ENCODE measurements around the gene IER3IP1. TPM values are rescaled to one million over a fixed set of nuclear protein-coding genes. Genes with fewer than 3 reads are reported as not detected.
"Not testable (repeated sequence)": the region's sequence is repeated elsewhere in the genome, so short reads cannot be mapped to it uniquely, and the experiment has no call there.

Gene IER3IP1
- total RNA-seq, 2 donors from 2014 or later = 8.6 to 9.7 TPM

DNA sequence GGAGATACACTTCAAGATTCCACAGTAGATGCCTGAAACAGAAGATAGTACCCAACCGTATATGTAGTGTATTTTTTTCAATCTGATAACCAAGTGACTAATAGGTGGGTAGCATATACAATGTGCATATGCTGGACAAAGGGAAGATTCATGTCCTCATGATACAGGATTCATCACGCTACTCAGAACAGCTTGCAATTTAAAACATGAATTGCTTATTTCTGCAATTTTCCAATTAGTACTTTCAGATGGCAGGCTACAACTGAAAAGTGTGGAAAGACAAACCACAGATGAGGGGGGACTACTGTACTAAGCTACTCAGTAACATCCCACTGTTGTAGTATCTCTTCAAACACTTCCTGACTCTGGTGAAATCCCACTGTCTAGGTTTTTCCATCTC is 3.7 kb downstream of the IER3IP1 start:
- Mint-ChIP-seq H3K27ac (no peak overlapping the region), H3K9me3 (no peaks in the 10 kb centered on the region), H3K36me3 (no peaks in the 10 kb centered on the region)
- ATAC-seq = no peak
- DNase-seq (ENCODE audit: low spot score in 2 of 2) = no peak

DNA sequence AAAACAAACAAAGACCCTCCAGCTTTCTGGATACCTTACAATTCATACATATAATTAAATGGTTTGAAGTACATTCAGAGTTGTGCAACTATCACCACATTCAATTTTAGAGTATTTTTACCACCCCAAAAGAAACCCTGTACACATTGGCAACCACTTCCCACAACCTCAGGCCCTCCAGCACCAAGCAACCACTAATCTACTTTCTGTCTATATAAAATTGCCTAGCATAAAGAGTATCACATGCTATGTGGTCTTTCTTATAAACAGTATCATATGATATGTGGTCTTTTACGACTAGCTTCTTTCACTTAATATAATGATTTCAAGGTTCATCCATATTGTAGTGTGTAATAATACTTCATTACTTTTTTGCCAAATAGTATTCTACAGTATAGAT is 7.3 kb downstream of the IER3IP1 start:
- H3K9me3 Mint-ChIP-seq = no peaks in the 10 kb centered on the region
- no peak overlapping the region for H3K27ac Mint-ChIP-seq
- H3K36me3 Mint-ChIP-seq = peaks cover 0 to 12% of the 10 kb centered on the region in 2 donors
- DNase-seq (ENCODE audit: low spot score in 2 of 2) (no peak), ATAC-seq (peak in 1 of 2 donors; percentile 67)

DNA sequence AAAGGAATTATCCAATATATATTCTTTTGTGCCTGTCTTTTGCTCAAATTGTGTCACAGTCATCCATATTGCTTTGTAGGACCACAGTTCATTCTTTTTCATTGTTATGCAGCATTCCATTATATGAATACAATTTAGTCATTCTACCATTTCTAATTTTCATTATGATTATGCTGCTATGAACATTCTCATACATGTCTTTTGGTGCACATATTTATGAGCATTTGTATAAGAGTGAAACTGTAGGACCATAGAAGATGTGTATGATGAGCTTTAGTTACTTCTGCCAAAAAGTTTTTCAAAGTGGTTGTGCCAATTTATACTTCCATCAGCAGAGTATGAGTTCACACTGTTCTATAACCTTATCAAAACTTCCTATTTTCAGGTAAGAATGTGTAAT is 7.7 kb downstream of the IER3IP1 start:
- H3K9me3 Mint-ChIP-seq = no peaks in the 10 kb centered on the region
- DNase-seq (ENCODE audit: low spot score in 2 of 2) (no peak), ATAC-seq (peak in 1 of 2 donors; percentile 80)
- no peak overlapping the region for H3K27ac Mint-ChIP-seq
- H3K36me3 Mint-ChIP-seq = peaks cover 0 to 13% of the 10 kb centered on the region in 2 donors

DNA sequence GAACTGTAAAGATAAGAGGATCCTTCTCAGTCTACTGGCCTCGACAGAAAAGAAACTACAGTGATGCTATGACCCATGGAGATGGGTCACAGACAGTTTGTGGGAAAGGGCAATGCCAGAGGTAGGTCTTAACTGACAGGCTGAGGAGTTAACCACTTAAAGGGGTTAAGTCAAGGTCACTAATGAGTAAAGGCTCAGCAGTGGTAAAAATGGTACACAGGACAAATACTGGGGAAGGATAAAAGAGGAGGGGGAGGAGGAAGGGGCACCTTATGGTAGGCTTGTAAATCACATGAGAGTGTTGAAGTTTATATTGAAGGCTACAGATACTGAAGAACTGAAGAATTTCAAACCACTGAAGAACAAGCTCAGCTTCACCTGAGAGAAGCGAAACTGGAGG is 9.9 kb downstream of the IER3IP1 start:
- ATAC-seq = no peak
- no peak for DNase-seq (ENCODE audit: low spot score in 2 of 2)
- H3K9me3 Mint-ChIP-seq = no peaks in the 10 kb centered on the region
- H3K27ac Mint-ChIP-seq = no peak overlapping the region
- peaks cover 0 to 13% of the 10 kb centered on the region in 2 donors for H3K36me3 Mint-ChIP-seq

DNA sequence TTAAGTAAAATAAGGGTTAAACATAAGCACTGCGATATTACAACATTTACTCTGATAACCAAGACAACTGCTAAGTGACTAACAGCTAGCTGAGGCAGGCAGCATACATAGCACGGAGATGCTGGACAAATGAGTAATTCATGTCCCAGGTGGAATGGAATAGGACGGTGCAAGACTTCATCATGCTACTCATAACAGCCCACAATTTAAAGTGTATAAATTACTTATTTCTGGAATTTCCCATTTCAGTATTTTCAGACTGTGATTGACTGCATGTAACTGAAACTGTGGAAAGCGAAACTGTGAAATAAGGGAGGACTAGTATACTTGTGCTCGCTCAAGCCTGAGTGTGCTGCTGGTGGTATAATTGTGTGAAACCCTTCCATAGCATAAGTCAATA is 12.9 kb downstream of the IER3IP1 start:
- Mint-ChIP-seq H3K27ac (no peak overlapping the region), H3K36me3 (peaks cover 0 to 13% of the 10 kb centered on the region in 2 donors), H3K9me3 (no peaks in the 10 kb centered on the region)
- peak; percentile 88 to 97 for ATAC-seq
- peak in 1 of 2 donors; percentile 6 for DNase-seq (ENCODE audit: low spot score in 2 of 2)

DNA sequence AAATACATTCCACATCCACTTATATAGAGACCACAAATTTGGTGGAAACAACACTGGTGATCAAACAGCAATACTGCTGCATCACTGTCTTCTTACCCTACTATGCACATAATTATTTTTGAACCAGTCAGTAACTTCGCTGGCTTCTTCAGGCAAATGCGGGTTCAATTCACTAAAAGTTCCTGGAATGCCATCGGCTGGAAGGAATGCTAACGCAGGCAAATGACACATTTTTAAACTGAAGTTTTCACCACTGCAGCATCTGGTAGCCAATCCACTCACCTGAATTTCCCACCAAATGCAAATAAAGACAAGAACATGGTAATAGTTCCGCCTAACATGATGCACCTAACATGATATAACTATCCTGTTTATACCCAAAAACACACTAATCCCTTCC is 15.9 kb downstream of the IER3IP1 start:
- Mint-ChIP-seq H3K9me3 (no peaks in the 10 kb centered on the region), H3K27ac (no peak overlapping the region), H3K36me3 (peaks cover 0 to 13% of the 10 kb centered on the region in 2 donors)
- ATAC-seq (no peak), DNase-seq (ENCODE audit: low spot score in 2 of 2) (no peak)

DNA sequence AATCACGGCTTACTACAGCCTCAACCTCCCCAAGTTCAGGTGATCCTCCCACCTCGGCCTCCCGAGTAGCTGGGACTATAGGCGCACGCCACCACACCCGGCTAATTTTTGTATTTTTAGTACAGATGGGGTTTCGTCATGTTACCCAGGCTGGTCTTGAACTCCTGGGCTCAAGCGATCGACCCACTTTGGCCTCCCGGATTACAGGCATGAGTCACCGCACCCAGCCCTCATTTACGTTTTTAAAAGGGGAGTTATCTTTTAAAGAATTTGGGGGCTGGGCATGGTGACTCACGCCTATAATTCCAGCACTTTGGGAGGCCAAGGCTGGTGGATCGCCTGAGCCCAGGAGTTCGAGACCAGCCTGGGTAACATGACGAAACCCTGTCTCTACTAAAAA is 17.8 kb downstream of the IER3IP1 start:
- not testable (repeated sequence) for H3K27ac Mint-ChIP-seq; H3K36me3 Mint-ChIP-seq; H3K9me3 Mint-ChIP-seq; DNase-seq (ENCODE audit: low spot score in 2 of 2); ATAC-seq

DNA sequence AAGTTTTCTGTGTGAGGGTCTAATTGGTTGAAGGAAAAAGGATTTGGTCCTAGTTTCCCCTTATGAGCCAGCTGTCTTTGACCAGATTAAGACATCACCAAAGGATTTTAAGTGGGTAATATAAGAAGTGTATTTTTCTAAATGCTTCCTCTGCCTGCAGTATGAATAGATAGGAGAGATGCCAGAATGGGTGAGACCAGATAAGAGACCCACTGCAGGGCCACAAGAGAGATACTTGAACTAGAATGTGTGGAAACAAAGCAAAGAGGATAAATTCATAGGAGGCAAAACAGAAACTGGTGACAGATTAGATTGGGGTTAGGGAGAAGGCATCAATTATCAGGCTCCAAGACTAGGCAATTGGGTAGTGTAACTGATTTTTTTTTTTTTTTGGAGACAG is 24.7 kb downstream of the IER3IP1 start:
- H3K36me3 Mint-ChIP-seq = peaks cover 9 to 17% of the 10 kb centered on the region in 2 donors
- peak overlapping the region; percentile 98 for H3K27ac Mint-ChIP-seq
- DNase-seq (ENCODE audit: low spot score in 2 of 2) = no peak
- no peaks in the 10 kb centered on the region for H3K9me3 Mint-ChIP-seq
- no peak for ATAC-seq

DNA sequence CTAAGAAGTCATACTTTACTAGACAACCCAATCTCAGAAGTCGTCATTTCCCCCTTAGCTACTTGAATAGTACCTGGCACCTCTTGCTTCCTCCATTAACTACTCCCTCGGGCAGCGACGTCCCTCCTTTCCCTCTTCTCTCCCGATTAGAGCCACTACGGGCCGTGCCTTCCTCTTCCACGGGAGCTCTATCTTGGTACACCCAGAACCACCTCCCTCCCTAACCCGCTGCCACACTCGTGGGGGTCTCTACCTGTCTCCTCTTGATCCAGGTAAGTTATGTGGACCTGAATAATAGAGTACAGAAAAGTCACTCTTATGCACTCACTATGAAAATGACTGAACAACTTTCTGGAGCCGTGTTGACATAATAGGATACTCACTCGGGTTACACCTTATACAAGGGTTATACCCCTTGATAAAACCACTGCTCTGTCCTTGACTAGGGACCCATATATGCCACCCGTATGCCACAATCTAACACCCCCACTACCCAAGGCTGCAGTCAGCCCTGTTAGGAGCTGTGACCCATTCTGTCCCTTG is 25.3 kb downstream of the IER3IP1 start:
- no peaks in the 10 kb centered on the region for H3K9me3 Mint-ChIP-seq
- ATAC-seq (peak; percentile 51), DNase-seq (ENCODE audit: low spot score in 2 of 2) (peak in 1 of 2 donors; percentile 22)
- H3K36me3 Mint-ChIP-seq = peaks cover 14 to 17% of the 10 kb centered on the region in 2 donors
- H3K27ac Mint-ChIP-seq = peak overlapping the region; percentile 98

DNA sequence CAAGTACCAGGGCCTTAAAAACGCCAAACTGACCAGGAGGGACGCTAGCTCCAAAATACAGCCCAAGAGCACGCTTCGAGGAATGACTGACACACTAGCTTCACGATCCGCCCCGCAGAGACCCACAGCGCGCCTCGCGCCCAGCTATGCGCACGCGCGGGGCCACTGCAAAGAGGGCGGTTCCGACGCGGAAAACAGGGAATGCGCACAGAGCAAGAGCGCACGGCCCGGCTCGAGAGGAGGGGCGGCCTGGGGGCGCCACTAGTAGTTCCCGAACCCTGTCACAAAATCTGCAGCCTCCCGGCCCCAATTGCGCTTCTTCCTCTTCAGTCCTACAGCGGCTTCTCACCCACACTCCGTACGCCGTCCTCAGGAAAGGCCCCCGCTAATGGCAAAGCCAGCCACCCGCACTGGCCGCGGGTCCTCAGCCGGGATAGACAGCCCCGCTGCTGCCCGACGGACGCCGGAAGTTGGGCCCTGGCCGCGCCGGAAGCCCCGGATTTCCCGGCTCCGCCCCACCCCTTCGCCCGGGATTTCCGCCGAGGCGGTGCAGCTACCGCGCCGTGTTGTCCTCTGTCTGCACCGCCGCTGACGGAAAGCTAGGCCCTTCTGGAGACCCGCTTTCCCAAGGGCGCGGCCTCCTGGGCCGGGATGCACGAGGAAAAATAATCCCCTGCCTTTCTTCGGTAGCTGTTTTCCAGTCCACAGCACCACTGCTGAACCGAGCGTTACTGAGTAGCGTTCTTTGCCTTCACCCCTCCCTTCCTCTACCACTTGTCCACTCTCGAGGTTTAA is 25.9 kb downstream of the IER3IP1 start, which contains the start of gene HDHD2:
Gene HDHD2 (minus strand): TSS at position 472 of the 795 bp plus-strand sequence. CDS start 14,061 bp downstream, outside the sequence.
- Mint-ChIP-seq H3K36me3 (peaks cover 19 to 23% of the 10 kb centered on the region in 2 donors), H3K27ac (peak within 1 kb of the TSS; percentile 98), H3K9me3 (no peaks in the 10 kb centered on the region)
- ATAC-seq = peak; percentile 88 to 92
- peak; percentile 78 to 86 for DNase-seq (ENCODE audit: low spot score in 2 of 2)

DNA sequence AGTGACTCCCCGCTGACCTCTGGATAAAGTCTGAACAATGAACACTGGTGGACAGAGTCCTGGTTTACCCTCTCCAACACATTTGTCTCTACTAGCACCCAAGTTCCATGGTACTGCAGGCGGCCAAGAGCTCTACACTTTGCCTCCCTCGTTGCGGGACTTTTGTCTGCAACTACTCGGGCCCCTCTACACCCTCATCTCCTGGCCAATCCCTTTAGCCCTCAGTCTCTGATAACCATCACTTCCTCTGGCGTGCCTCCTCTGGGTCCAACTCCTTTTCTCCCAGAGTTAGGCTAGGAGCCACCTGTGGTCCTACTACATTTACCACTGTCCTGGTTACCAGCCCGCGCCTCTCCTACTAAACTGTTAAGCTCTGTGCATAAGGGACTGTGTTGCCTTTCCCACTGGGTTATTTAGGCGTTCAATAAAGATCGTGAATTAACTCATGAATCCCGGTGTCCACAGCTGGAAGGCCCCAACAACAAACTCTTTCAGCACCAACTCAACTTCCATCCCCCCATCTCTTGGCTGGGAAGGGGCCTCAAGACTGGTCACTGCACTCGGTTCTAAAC is 26.6 kb downstream of the IER3IP1 start:
- no peak for ATAC-seq
- Mint-ChIP-seq H3K9me3 (no peaks in the 10 kb centered on the region), H3K27ac (peak overlapping the region; percentile 98), H3K36me3 (peaks cover 19 to 23% of the 10 kb centered on the region in 2 donors)
- DNase-seq (ENCODE audit: low spot score in 2 of 2) = peak in 1 of 2 donors; percentile 3

DNA sequence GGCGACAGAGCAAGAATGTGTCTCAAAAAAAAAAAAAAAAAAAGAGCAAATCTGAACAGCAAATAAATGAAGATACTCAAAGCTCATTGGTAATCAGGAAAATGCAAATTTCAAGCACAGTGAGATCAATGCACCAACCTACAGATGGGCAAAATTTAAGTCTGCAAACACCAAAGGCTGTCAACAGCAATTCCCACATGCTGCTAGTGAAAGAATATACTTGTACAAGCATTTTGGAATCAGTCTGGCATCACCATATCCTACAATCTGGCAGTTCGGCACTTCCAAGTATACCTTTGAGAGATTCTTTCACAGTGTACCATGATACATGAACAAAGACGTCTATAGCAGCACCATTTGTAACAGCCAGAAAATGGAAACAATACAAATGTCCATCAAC is 30.0 kb downstream of the IER3IP1 start:
- Mint-ChIP-seq H3K27ac (no peak overlapping the region), H3K9me3 (no peaks in the 10 kb centered on the region), H3K36me3 (peaks cover 27 to 30% of the 10 kb centered on the region in 2 donors)
- no peak for ATAC-seq
- no peak for DNase-seq (ENCODE audit: low spot score in 2 of 2)

DNA sequence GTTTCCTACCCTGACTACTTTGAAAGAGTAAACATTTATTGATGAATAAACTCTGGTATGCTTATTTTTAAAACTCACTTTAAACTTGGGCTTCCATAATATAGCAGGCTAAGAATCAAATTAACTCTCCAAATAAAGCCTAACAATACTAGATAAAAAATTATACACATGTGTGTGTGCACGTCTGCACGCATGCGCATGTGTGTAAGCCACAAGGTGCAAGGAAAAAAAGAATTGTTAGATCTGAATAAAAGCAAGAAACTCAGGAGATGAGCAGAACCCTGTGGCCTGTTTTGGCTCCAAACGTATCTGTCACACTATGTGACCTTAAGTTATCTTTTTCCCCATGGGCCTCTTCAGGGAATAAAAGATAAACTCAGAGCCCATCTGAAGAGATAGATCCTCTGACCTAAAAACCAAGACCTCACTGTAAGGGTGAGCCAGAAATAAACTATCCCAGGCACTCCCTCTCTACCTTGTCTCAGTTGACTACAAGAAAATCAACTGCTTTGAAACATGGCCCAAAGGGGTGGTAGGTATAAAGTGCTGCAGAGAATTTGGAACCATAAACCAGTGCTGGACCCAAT is 32.2 kb downstream of the IER3IP1 start:
- ATAC-seq = no peak
- H3K36me3 Mint-ChIP-seq = peaks cover 11 to 25% of the 10 kb centered on the region in 2 donors
- no peak overlapping the region for H3K27ac Mint-ChIP-seq
- H3K9me3 Mint-ChIP-seq = no peaks in the 10 kb centered on the region
- DNase-seq (ENCODE audit: low spot score in 2 of 2) = no peak

DNA sequence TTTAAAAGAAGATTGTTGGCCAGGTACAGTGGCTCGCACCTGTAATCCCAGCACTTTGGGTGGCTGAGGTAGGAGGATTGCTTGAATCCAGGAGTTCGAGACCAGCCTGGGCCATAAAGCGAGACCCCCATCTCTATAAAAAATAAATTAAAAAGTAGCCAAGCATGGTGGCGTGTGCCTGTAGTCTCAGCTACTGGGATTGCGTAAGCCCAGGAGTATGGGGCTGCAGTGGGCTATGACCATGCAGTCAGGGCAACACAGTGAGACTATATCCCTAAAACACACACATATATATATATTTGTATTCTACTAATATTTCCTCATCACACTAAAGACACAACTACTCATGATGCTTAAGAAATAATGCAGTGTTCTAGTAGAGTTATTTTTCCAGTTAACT is 33.0 kb downstream of the IER3IP1 start:
- no peak for DNase-seq (ENCODE audit: low spot score in 2 of 2)
- H3K27ac Mint-ChIP-seq = no peak overlapping the region
- H3K9me3 Mint-ChIP-seq = no peaks in the 10 kb centered on the region
- peaks cover 11 to 25% of the 10 kb centered on the region in 2 donors for H3K36me3 Mint-ChIP-seq
- no peak for ATAC-seq

DNA sequence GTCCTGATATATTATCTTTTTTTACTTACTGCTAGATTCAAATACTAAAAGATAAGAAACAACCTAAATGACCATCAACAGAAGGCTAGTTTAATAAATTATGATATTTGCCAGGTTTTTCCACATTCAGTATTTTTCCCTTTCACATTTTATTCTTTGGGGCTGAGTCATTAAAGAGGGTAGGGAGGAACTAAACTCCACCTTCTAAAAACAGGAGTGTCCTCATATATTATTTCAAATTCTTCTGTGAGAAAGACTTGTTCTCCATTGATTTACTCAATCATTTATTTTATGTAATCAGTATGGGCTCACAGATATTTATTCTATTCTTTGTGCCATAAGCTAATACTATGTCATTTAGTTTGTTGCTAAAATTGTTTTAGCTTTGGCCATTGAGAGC is 34.9 kb downstream of the IER3IP1 start:
- peaks cover 11 to 29% of the 10 kb centered on the region in 2 donors for H3K36me3 Mint-ChIP-seq
- ATAC-seq = no peak

DNA sequence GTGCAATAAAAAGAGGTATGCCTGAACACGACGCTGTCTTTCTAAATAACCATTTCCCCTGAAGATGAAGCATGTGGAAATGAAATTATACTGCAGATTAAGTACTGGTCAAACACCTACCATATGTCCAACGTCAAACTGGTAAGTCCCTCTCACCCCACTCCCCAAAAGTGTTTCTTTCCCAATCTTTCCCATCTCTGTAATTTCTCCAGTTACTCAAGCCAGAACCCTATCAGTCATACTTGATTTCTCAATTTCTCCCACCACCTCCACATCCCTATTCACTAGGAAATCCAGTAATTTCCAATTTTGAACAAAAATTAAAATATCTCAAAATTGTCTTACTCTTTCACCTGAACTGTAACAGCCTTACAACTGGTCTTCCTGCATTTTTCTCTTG is 55.0 kb downstream of the IER3IP1 start:
- peak overlapping the region in 1 of 2 donors; percentile 81 for H3K27ac Mint-ChIP-seq
- no peak for DNase-seq (ENCODE audit: low spot score in 2 of 2)
- peaks cover 22 to 52% of the 10 kb centered on the region in 2 donors for H3K36me3 Mint-ChIP-seq
- no peaks in the 10 kb centered on the region for H3K9me3 Mint-ChIP-seq
- ATAC-seq = no peak

More for the DNA sequence above, 34.9 kb downstream of the IER3IP1 start:
- Mint-ChIP-seq H3K9me3 (no peaks in the 10 kb centered on the region), H3K27ac (no peak overlapping the region)
- DNase-seq (ENCODE audit: low spot score in 2 of 2) = no peak

DNA sequence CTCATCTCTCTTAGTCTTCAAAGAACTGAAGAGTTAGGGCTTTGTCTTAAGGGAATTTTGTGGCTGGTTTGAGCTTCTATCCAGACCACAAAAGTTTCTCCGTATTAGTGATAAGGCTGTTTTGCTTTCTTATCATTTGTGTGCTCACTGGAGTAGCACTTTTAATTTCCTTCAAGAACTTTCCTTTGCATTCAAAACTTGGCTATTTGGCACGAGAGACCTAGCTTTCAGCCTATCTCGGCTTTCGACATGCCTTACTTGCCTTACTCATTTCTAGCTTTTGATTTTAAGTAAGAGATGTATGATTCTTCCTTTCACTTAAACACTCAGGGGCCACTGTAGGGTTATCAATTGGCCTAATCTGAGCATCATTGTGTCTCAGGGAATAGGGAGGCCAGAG is 55.7 kb downstream of the IER3IP1 start:
- H3K36me3 Mint-ChIP-seq = peaks cover 22 to 50% of the 10 kb centered on the region in 2 donors
- H3K27ac Mint-ChIP-seq = peak overlapping the region; percentile 63 to 81
- no peaks in the 10 kb centered on the region for H3K9me3 Mint-ChIP-seq
- DNase-seq (ENCODE audit: low spot score in 2 of 2) = peak in 1 of 2 donors; percentile 13
- ATAC-seq = peak; percentile 94 to 97

Measured in activated naive CD4-positive, alpha-beta T cell treated with anti-CD3 and anti-CD28 coated beads, Interleukin-2, amount 50 U/mL, for 72 hours (primary cell).